SK-N-SH (cell line): ENCODE measurements around the gene FPR2.

Source experiments
- CTCF ChIP-seq: fragments of 200-600 bp; sonication (generic); IDR thresholded peaks from 2 replicates; pipeline ENCODE4 v1.6.1; 2017; ENCODE audit warnings: antibody characterized with exemption, mild to moderate bottlenecking, moderate library complexity
- EZH2phosphoT487 ChIP-seq: fragments of 200-600 bp; sonication (generic); IDR thresholded peaks from 2 replicates; pipeline ENCODE4 v1.6.1; 2017; ENCODE audit warnings: low read depth, mixed run types, mild to moderate bottlenecking, antibody characterized with exemption, moderate library complexity, borderline replicate concordance
- MAX ChIP-seq: IDR thresholded peaks from 2 replicates; pipeline ENCODE4 v1.4.0; 2012; ENCODE audit warnings: low read depth
- POLR2AphosphoS5 ChIP-seq: IDR thresholded peaks from 2 replicates; pipeline ENCODE4 v1.6.1; 2012; ENCODE audit warnings: low read depth, low read length
- REST ChIP-seq: IDR thresholded peaks from 2 replicates; pipeline ENCODE4 v1.6.1; 2012; ENCODE audit warnings: mild to moderate bottlenecking, low read depth, low read length, moderate library complexity
- RFX5 ChIP-seq: IDR thresholded peaks from 2 replicates; pipeline ENCODE4 v1.6.1; 2012; ENCODE audit warnings: mild to moderate bottlenecking, improper control_type of control experiment, low read length
- TAF1 ChIP-seq: IDR thresholded peaks from 2 replicates; pipeline ENCODE4 v1.6.1; 2012; ENCODE audit warnings: low read depth, mild to moderate bottlenecking, low read length, moderate library complexity, borderline replicate concordance
- TEAD4 ChIP-seq: IDR thresholded peaks from 2 replicates; pipeline ENCODE4 v1.4.0; 2012; ENCODE audit warnings: mild to moderate bottlenecking, borderline replicate concordance; ENCODE audit not compliant: insufficient read depth
- USF1 ChIP-seq: IDR thresholded peaks from 2 replicates; pipeline ENCODE4 v1.4.0; 2012; ENCODE audit warnings: low read depth, borderline replicate concordance
- ZBTB33 ChIP-seq: IDR thresholded peaks from 2 replicates; pipeline ENCODE4 v1.4.0; 2012; ENCODE audit warnings: low read depth, borderline replicate concordance

- TF ChIP-seq CTCF (no peak), RFX5 (no peak), TEAD4 (no peak), POLR2AphosphoS5 (no peak), EZH2phosphoT487 (no peak), MAX (no peak), ZBTB33 (no peak), REST (no peak), TAF1 (no peak), USF1 (no peak)
Measured at GRCh38 chr19:51721905-51722304, 39.1 kb upstream of the FPR2 start.
